GM21619 (cell line): ENCODE results near the gene TMEM231.
"Not testable (repeated sequence)": the region's sequence is repeated elsewhere in the genome, so short reads cannot be mapped to it uniquely, and the experiment has no call there.

Source experiments
- ATAC-seq: cut with Tn5 transposase; IDR thresholded peaks from one replicate; pipeline ENCODE4 v1.9.1; 2021; ENCODE audit not compliant: unreplicated experiment

Gene TMEM231

DNA sequence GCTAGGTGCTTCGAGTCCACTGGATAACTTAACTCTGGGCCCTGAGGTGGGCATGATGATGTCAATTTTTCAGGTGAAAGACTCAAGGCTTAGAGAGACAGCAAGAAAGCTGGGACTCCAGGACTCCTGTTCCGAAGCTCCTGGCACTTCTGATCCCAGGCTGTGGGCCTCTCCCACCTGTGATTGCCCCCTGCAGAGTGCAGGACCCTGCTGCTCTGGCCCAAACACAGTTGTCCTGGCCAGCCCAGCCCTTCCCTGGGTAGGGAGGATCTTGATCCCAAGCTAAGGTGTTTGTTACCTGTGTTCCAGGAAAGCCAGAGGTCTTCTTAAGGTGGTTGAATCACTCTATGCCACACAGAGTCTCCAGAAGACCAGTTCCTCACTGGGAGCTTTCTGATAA lies 23.3 kb downstream of the TMEM231 start:
- ATAC-seq: no peak

DNA sequence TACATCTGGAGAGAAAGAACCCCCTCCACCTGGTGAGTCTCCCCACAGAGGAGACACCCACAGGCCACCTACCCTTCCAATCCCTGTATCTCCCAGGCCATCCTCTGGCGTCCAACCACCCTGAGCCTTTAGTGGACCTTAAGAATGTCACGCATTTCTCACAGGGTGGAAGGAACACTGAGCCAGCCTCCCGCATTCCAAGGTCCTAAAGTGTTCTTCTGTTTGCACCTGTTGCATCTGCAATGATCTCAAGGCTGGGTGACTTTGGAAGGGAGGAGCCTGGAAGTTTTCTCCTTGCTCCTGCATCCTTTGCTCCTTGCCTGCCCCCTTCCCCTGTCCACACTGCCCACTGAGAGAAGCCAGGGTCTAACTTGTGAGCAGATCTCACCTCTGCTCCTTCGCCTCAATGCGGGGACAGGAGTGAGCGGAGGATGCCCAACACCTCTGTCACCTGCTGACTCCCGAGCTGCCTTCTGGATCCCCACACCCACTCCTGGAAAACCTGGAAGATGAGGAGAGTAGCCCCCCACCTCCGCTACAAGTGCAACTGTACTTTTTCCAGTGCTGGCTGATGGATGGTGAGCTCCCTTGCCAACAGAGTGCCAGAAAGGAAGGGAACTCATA lies 23.8 kb downstream of the TMEM231 start:
- ATAC-seq: no peak

DNA sequence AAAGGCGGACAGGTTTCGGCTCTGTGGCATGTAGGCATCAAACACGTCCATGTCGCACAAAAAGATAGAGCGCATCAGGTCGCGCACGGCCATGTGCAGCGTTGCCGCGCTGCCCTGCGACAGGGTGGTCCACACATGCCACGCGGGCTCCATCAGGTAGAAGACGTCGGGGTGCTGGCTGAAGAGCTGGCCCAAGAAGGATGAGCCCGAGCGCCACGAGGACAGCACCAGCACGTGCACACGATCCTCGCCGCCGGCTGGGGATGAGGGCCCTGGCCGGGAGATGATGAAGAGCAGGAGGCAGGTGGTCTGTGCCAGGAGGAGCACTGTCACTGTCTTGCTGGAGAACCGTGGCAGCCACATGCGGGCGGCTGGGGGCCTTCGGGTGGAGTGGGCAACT lies 26.1 kb downstream of the TMEM231 start:
- ATAC-seq: no peak

DNA sequence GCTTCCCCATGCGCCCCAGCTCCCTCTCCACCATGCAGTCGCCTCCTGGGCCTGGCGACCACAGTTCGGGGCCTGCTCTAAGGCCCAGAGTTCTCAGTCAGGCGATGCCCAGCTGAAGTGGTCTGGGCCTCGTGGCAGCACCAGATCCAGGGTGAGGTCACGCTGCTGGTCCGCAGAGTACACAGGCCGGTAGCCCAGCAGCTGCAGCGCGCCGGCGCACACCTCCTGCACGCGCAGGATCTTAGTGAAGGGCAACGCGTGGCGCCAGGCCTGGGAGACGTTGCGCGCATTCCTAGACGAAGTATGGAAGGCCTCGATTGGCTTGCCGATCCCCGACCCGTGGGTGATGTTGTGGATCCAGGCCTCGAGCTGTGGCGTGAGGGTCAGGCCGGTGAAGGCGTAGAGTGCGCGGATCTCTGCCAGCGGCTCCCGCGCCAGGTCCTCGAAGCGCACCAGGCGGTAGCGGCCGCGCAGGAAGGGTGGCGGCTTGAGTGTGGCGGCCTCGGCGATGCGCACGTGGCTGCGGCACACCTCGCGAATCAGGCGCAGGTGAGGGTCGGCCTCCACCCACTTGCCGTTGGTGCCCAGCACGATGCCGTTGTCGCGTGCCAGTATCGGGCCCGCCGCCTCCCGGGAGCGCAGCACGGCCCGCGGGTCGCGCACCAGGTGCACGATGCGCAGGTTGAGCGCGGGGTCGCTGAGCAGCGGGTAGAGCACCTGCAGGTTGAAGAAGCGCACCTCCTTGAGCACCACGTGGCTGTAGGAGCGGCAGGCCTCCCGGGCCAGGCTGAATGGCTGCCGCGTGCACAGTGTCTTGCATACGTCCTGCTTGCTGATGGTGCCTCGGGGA lies 26.8 kb downstream of the TMEM231 start:
- ATAC-seq: no peak

DNA sequence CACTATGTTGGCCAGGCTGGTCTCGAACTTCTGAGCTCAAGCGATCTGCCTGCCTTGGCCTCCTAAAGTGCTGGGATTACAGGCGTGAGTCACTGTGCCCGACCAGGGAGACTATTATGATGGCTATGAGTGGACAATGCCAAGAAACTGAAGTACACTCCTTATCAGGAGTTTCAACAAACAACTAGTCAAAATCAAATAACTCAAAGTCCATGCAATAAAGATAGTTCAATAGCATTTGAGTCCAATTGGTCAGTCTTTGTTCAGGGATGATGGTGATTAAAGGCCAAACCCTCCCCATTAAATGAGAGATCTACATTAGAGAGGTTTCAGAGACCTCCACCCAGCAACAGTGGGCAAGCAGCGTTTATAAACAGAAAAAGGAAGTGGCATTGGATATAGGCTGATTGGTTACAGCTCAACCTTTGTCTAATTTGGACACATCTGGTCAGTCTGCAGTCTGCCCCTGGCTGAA lies 28.2 kb downstream of the TMEM231 start:
- ATAC-seq: no peak

DNA sequence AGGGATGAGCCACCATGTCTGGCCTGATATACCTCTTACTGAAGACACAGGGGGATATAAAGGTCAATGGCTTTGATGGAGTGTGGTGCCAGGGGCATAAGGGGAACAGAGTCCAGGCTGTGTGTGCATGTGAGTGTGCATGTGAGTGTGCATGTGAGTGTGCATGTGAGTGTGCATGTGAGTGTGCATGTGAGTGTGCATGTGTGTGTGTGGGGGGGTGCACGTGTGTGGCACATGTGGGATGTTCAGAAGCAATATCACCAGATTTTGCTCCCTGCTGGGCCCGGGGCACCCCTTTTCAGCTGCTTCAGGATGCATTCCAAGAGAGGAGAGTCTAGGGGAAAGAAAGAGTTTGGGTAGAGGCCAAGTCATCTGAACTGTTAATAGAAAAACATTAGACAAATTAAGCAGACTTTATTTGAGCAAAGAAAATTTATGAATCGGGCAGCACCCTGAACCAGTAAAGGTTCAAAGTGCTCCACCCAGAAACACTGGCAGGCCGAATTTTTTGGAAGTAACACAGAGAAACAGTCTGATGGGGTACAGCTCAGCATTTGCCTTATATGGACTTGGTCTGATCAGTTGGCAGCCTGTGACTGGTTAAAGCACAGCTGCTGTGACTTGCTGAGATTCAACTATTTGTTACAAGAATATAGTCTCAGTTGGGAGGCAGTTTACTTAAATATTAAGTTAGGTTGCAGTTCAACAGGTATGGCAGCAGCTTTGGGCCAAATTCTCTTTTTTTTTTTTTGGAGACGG lies 29.8 kb downstream of the TMEM231 start:
- ATAC-seq: no peak

DNA sequence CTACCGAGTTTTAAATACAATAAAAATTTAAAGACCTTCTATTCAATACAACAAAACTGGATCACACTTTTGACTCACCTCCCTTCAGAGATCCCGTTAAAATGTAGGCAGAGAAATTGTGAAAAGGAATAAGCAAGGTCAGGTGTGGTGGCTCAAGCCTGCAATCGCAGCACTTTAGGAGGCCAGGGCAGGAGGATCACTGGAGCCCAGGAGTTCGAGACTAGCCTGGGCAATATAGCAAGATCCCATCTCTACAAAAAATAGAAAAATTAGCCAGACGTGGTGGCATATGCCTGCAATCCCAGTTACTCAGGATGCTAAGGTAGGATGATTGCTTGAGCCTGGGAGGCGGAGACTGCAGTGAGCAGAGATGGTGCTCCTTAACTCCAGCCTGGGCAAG lies 36.9 kb downstream of the TMEM231 start:
- no peak for ATAC-seq

DNA sequence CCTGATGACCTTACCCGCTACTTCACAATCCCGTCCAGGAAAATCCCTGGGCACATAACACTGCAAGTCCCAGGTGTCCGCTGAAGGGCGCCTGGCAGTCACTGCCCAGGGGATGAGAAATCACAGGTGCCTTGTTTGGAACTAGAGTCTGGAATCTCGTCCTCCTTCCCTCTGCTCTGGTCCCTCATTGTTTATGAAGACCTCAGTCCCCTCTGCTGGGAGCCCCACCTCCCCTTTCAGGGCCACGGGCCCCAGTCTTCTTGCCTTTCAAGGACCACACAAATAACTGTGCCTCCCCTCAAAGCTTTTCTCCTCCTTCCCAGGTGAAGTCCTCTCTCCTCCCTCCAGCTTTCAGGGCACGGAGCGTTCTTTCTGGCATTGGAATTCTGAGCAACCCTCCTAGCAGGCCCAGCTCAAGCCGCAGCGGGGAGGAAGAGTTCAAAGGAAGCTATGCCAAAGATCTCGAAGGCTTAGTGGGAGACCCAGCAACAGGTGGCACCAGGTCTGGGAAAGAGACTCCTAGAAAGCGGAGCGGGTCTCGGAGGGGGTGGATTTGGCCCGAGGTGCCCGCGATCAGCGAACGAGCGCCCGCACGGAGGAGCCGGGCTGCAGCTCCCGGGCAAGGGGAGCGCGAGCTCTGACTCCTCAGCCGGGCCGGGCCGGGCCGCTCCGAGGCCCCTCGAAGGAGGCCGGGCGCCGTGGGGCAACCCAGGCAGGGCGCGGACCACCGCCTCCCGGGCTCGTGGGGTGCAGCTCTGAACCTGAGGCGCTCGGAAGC lies 39.7 kb downstream of the TMEM231 start:
- not testable (repeated sequence) for ATAC-seq

DNA sequence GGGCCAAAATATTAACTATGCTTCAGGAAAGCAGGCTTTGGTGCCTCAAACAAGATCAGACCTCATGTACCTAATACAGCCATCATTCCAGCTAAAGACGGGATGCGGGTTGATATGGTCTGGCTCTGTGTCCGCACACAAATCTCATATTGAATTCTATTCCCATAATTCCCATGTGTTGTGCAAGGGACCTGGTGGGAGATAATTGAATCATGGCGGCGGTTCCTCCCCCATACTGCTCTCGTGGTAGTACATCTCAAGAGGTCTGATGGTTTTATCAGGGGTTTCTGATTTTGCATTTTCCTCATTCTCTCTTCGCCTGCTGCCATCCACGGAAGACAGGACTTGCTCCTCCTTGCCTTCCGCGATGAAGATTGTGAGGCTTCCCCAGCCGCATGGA lies 41.8 kb downstream of the TMEM231 start:
- ATAC-seq: no peak

DNA sequence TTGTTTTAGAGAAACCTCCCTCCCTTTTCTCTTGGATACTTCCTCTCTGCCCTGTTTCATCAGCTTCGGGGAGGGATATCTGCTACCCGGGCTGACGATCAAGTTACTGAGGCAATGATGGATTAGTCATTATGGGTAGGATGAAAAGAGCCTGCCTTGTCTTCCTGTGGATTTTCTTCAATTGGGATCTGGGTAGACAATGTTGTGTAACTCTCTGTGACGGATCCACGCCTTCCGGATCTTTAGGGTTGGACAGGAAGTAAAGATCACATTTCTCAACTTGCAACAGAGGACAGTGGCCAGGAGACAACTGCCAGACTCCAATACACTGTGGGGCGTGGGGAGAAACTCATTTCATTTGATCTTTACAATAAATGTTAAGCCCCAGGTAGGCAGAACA lies 49.5 kb downstream of the TMEM231 start:
- no peak for ATAC-seq

DNA sequence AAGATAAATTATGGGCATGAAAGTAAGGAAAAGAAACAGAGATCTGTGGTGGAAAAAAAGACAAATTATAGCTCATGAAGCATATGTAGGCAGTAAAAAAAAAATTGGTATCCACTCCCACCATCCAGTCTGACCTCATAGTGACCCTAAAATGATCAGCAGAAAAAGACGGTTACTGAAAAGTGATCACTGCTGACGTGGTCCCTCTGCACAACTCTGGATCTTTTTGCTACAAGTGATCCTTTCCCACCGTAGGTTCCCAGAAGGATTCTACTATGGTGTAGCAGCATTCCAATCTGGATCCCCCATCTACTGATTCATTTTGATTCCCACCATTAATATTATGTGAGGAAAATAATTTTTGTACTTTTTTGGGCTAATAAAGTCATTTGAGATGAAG lies 49.9 kb downstream of the TMEM231 start:
- ATAC-seq: no peak

DNA sequence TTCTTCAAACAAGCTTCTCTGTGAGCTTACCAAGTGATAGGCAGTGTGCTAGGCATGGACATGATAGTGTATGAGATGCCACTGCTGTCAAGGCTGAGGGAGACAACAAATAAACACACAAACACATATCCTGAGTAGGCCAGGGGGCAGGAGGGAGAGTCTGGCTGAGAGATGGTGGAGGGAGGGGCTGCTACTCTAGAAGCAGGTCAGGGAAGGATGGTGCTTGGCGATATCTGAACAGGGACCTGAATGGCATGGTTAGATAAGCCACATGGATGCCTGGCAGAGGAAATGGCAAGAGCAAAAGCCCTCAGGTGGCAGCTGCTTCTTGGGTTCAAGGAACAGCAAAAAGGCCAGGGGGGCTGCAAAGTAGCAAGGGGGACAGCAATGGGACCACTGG lies 52.3 kb downstream of the TMEM231 start:
- ATAC-seq: no peak

DNA sequence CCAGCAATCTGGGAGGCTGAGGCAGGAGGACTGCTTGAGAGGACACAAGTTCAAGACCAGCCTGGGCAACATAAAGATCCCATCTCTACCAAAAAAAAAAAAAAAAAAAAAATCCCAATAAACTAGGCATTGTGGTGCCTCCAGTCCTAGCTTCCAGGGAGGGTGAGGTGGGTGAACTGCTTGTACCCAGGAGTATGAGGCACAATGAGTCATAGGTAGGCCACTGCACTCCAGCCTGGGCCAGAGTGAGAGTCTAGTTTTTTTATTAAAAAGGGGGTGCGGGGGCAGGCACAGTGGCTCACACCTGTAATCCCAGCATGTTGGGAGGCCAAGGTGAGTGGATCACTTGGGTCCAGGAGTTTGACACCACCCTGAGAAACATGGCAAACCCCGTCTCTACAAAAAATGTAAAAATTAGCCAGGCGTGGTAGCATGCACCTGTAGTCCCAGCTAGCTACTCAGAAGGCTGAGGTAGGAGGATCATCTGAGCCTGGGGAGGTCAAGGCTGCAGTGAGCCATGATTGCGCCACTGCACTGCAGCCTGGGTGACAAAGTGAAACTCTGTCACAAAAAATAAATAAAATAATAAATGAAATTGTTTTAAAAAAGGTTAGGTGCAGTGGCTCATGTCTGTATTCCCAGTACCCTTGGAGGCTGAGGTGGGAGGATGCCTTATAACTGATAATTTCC lies 53.0 kb downstream of the TMEM231 start:
- no peak for ATAC-seq

DNA sequence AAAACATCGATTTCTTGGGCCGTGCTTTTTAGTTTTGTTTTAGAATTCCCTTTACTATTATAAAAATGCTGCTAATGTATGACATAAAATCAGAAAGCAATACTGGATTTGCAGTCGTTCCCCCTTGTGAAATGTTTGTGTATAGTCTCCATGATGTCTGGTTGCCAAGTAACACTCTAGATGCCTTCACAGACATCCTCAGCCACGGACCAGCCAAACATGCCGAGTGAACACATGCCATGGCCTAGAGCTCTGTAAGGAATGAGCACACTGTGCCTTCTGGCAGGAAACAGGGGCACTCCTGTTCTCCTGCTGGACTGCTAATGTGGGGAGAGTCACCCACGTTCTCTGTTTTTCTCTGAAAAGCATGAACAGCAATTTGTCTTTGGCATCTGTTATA lies 54.2 kb downstream of the TMEM231 start:
- ATAC-seq: not testable (repeated sequence)

DNA sequence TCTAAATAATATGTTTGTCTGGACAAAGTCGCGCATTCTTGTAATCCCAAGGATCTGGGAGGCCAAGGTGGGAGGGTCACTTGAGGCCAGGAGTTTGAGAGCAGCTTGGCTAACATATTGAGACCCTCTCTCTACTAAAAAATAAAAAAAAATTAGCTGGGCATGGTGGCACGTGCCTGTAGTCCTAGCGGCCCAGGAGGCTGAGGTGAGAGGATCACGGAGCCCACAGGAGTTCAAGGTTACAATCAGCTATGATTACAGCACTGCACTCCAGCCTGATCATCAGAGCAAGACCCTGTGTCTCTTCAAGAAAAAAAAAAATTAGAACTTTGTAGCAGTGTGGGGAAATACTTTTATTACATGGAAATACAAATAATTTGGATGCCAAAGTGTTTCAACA lies 54.7 kb downstream of the TMEM231 start:
- ATAC-seq: no peak

DNA sequence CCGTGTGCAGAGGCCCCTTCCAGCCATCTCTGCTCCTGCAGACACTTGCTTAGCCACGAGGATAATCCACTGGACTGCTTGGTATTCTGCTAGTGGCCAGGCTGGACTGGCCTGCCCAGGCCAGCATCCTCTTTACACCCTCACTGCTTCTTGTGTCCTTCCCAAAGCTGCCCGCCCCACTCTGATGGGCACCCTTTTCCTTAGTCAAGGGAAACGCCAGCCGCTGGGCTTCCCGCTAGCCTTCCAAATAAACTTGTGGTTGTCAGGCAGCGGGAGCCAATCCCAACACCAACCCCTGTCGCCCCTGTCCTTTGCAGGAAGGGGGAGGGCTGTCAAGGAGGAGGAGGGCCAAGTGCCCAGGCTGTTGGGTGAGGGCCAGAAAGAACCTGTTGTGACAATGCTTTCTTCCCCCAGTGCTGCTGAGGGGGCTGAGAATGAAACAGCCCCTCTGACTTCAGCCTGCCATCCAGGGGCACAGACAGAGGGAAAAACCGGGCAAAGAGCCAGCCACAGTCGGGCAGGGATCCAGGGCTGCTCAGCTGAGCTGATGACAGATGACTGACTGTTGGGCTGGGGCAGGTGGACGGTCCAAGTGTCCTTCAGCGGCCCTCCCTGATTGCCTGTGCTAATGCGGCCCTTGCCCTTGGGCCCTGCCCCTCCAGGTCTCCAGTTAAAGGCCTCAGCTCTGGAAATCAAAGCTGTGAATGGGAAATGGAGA lies 57.3 kb downstream of the TMEM231 start:
- ATAC-seq: not testable (repeated sequence)

DNA sequence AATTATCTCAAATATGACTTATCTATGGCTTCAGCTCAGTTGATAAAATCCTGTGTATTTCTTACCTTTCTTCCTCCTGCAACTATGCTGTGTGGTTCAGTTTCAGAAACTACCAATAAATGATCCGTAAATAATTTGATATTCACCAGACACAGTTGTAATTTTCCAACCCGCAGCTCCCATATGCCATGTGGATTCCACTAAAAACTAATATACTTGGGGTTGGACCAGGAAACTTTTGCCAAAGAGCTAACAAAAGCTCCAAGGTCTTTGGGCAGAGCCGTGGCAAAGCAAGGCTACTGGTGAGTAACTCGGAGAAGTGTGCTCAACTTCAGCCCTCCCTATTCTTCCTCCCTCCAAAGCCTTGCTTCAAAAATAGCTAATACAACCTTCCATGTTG lies 58.5 kb downstream of the TMEM231 start:
- ATAC-seq: no peak

DNA sequence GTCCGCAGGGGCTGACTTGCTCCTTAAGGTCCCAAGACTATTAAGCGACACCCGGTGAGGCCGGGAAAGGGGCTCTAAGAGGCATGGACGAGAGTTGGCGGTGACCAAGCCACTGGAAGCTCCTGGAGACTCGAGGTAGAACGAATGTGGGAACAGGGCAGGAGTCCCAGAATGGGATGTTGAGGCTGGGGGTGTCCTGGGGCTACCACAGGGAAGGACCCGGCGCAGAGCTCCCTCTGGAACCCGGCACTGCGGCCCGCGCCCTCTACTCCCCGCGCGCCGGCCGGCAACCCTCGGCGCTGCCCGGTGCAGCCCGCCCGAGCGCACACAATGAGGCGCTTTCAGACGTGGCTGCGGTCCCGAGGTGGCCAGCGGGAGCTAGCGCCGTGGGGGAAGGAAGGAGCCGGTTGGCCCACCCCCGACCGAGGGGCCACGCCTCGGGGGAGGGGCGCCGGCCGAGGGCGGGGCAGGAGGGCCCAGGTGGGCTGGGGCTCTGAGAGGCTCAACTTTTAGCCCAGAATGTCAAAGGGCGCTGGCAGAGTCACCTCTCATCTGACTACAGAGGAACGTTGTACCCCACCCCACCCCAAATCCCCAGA lies 60.9 kb downstream of the TMEM231 start, which contains the start of gene CHST6:
TSS of gene CHST6 (minus strand) at position 366 of the 599 bp plus-strand sequence. CDS start 15,613 bp downstream, outside the sequence.
- peak; percentile 51 for ATAC-seq

DNA sequence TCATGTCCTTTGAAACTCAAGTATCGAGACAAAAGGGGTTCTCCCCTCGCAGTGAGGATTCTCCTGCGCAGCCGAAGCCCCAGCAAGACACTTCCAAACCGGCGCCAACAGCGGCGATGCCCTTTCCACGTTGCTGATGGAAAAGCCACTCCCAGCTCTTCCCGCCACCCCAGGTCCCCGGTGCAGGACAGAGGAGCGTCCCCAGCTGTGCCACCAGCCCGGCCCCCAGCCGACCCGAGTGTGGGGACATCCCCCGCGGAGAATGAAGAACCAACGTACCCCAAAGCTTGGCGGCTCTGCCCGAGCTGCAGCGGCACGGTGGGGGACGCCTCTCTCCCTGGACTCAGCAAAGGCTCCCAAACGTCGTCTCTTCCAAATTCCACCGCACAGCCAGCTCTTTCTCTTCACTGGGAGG lies 61.4 kb downstream of the TMEM231 start:
- no peak for ATAC-seq
